ENCODE data around the gene NPTXR. TPM values are rescaled to one million over a fixed set of nuclear protein-coding genes. Genes with fewer than 3 reads are reported as not detected.

Gene NPTXR
- total RNA-seq, 2 donors from 2014 or later = 2.1 to 2.5 TPM

- H3K27me3 Mint-ChIP-seq (ENCODE audit: insufficient read depth) = peaks cover 48% of the 10 kb centered on the region
- H3K27ac Mint-ChIP-seq = no peak overlapping the region
Measured at GRCh38 chr22:38870791-38871359, 27.0 kb upstream of the NPTXR start.

GRCh38 chr22:38870312-38870741 is 26.5 kb upstream of the NPTXR start:
- DNase-seq = peak; percentile 95
- no peak overlapping the region for H3K27ac ChIP-seq (ENCODE audit: low read depth, low read length)
- peaks cover 6% of the 10 kb centered on the region for H3K4me1 ChIP-seq (ENCODE audit: control insufficient read depth, insufficient read depth, low read length)
- H3K36me3 ChIP-seq (ENCODE audit: control insufficient read depth, insufficient read depth, low read length) = peaks cover 23% of the 10 kb centered on the region
- Mint-ChIP-seq H3K4me1 (peaks cover 16% of the 10 kb centered on the region), H3K9me3 (no peaks in the 10 kb centered on the region), H3K27ac (no peak overlapping the region), H3K36me3 (ENCODE audit: low read depth) (no peaks in the 10 kb centered on the region), H3K4me3 (peak overlapping the region; percentile 86), H3K27me3 (ENCODE audit: insufficient read depth) (peaks cover 47% of the 10 kb centered on the region)
- peak; percentile 96 for TF ChIP-seq CTCF (conservative IDR thresholded peaks at IDR 0.05)
- H3K9ac ChIP-seq (ENCODE audit: extremely low read depth, low read length, poor library complexity, severe bottlenecking) = no peak overlapping the region
- WGBS, 2 experiments (ENCODE audit: insufficient coverage in 1 of 2, insufficient read length in 1 of 2) = 32 to 60% methylated on average over 1 to 10 of the region's 12 CpGs
- H3K4me3 ChIP-seq (ENCODE audit: low read length) = peak overlapping the region; percentile 82
- no peaks in the 10 kb centered on the region for H3K9me3 ChIP-seq (ENCODE audit: control insufficient read depth, low read length)
- H3K27me3 ChIP-seq (ENCODE audit: control insufficient read depth, insufficient read depth, low read length, poor library complexity, severe bottlenecking) = peaks cover 6% of the 10 kb centered on the region

More at GRCh38 chr22:38870791-38871359, 27.0 kb upstream of the NPTXR start:
- Mint-ChIP-seq H3K4me3 (peak overlapping the region; percentile 86), H3K4me1 (peaks cover 16% of the 10 kb centered on the region), H3K36me3 (ENCODE audit: low read depth) (no peaks in the 10 kb centered on the region), H3K9me3 (no peaks in the 10 kb centered on the region)
- Histone ChIP-seq H3K4me3 (ENCODE audit: low read length) (peak overlapping the region; percentile 82), H3K9me3 (ENCODE audit: control insufficient read depth, low read length) (no peaks in the 10 kb centered on the region), H3K27ac (ENCODE audit: low read depth, low read length) (no peak overlapping the region), H3K9ac (ENCODE audit: extremely low read depth, low read length, poor library complexity, severe bottlenecking) (peak overlapping the region; percentile 23), H3K36me3 (ENCODE audit: control insufficient read depth, insufficient read depth, low read length) (peaks cover 23% of the 10 kb centered on the region), H3K4me1 (ENCODE audit: control insufficient read depth, insufficient read depth, low read length) (peaks cover 6% of the 10 kb centered on the region), H3K27me3 (ENCODE audit: control insufficient read depth, insufficient read depth, low read length, poor library complexity, severe bottlenecking) (peaks cover 6% of the 10 kb centered on the region)
- no peak for TF ChIP-seq CTCF (conservative IDR thresholded peaks at IDR 0.05)
- DNase-seq = no peak
- 85% methylated on average over 2 of the region's 2 CpGs; no CpG with 5 or more reads in 1 of the 2 experiments for WGBS, 2 experiments (ENCODE audit: insufficient coverage in 1 of 2, insufficient read length in 1 of 2)

GRCh38 chr22:38869663-38870062 is 25.8 kb upstream of the NPTXR start:
- no peaks in the 10 kb centered on the region for H3K36me3 Mint-ChIP-seq (ENCODE audit: low read depth)
- no peak overlapping the region for H3K4me3 Mint-ChIP-seq
- H3K27ac ChIP-seq (ENCODE audit: low read depth, low read length) = no peak overlapping the region
- no peak overlapping the region for H3K4me3 ChIP-seq (ENCODE audit: low read length)
- DNase-seq = peak; percentile 26
- H3K4me1 Mint-ChIP-seq = peaks cover 16% of the 10 kb centered on the region
- WGBS, 2 experiments (ENCODE audit: insufficient coverage in 1 of 2, insufficient read length in 1 of 2) = 93 to 100% methylated on average over 3 of the region's 3 CpGs
- no peak for TF ChIP-seq CTCF (conservative IDR thresholded peaks at IDR 0.05)
- H3K9me3 Mint-ChIP-seq = no peaks in the 10 kb centered on the region
- H3K27me3 ChIP-seq (ENCODE audit: control insufficient read depth, insufficient read depth, low read length, poor library complexity, severe bottlenecking) = peaks cover 6% of the 10 kb centered on the region
- H3K36me3 ChIP-seq (ENCODE audit: control insufficient read depth, insufficient read depth, low read length) = peaks cover 23% of the 10 kb centered on the region
- peaks cover 41% of the 10 kb centered on the region for H3K27me3 Mint-ChIP-seq (ENCODE audit: insufficient read depth)
- H3K9ac ChIP-seq (ENCODE audit: extremely low read depth, low read length, poor library complexity, severe bottlenecking) = no peak overlapping the region
- H3K9me3 ChIP-seq (ENCODE audit: control insufficient read depth, low read length) = no peaks in the 10 kb centered on the region
- H3K27ac Mint-ChIP-seq = no peak overlapping the region
- H3K4me1 ChIP-seq (ENCODE audit: control insufficient read depth, insufficient read depth, low read length) = peaks cover 6% of the 10 kb centered on the region

Data from endodermal cell (in vitro differentiated cells).